K562 treated with DMSO at 1 percent for 4 hours (cell line): Measurements from ENCODE around the gene GIMAP4. TPM values are rescaled to one million over a fixed set of nuclear protein-coding genes. Genes with fewer than 3 reads are reported as not detected.

Experiments used
- total RNA-seq: library from RNA; unstranded; fragments of 300-600 nt; gene quantifications from 2 replicates; pipeline ENCODE4 v1.2.3, GENCODE V29; 2022; ENCODE audit not compliant: insufficient read depth

GIMAP4 gene
- total RNA-seq = not detected in 2 replicates

GRCh38 chr7:150567169-150567568 is at the start of gene GIMAP4:
Gene GIMAP4 (plus strand): TSS chr7:150567390. CDS start chr7:150569902, 2,512 bp downstream.

Other genes starting within 250 kb of the GIMAP4 start
- 103 and 232 TPM in 2 replicates for gene LRRC61, start 244.0 kb upstream of the GIMAP4 start, total RNA-seq
- gene ACTR3C, start 243.8 kb upstream of the GIMAP4 start, total RNA-seq = 13.1 and 15.2 TPM in 2 replicates
- gene RARRES2, start 225.8 kb upstream of the GIMAP4 start, total RNA-seq = 0.67 TPM in 1 of 2 replicates, not detected in the other
- 292 and 356 TPM in 2 replicates for gene REPIN1, start 198.6 kb upstream of the GIMAP4 start, total RNA-seq
- 24.8 and 32.2 TPM in 2 replicates for gene ZNF775, start 188.1 kb upstream of the GIMAP4 start, total RNA-seq
- gene GIMAP8, start 116.8 kb upstream of the GIMAP4 start, total RNA-seq = not detected in 2 replicates
- not detected in 2 replicates for gene GIMAP7, start 52.5 kb upstream of the GIMAP4 start, total RNA-seq
- 0.17 TPM in 1 of 2 replicates, not detected in the other for gene GIMAP6, start 65.0 kb downstream of the GIMAP4 start, total RNA-seq
- 2.2 and 3.3 TPM in 2 replicates for gene GIMAP2, start 118.3 kb downstream of the GIMAP4 start, total RNA-seq
- not detected in 2 replicates for gene GIMAP1, start 149.2 kb downstream of the GIMAP4 start, total RNA-seq
- 0.55 and 0.70 TPM in 2 replicates for gene GIMAP5, start 170.0 kb downstream of the GIMAP4 start, total RNA-seq
- 1.2 TPM in 1 of 2 replicates, not detected in the other for gene TMEM176B, start 233.0 kb downstream of the GIMAP4 start, total RNA-seq
- gene TMEM176A, start 233.4 kb downstream of the GIMAP4 start, total RNA-seq = 0.84 and 1.2 TPM in 2 replicates